Endodermal cell (in vitro differentiated cells): ENCODE results near the gene ZNF385D. TPM values are rescaled to one million over a fixed set of nuclear protein-coding genes. Genes with fewer than 3 reads are reported as not detected.

Experiments used
- DNase-seq: peaks from one replicate; pipeline ENCODE4 v3.0.0-alpha.2; 2017
- H3K27ac ChIP-seq: 2 replicates; pipeline ENCODE4 v1.5.1; 2013; ENCODE audit warnings: mild to moderate bottlenecking, low read depth, low read length, moderate library complexity
- H3K27me3 ChIP-seq: 2 replicates; pipeline ENCODE4 v1.6.1; 2013; ENCODE audit warnings: mild to moderate bottlenecking, low read length, moderate library complexity; ENCODE audit not compliant: insufficient read depth, control insufficient read depth, poor library complexity, severe bottlenecking
- H3K36me3 ChIP-seq: 2 replicates; pipeline ENCODE4 v1.7.0; 2013; ENCODE audit warnings: mild to moderate bottlenecking, low read length, moderate library complexity; ENCODE audit not compliant: control insufficient read depth, insufficient read depth
- H3K4me1 ChIP-seq: one replicate; pipeline ENCODE4 v1.7.0; 2013; ENCODE audit warnings: low read length; ENCODE audit not compliant: control insufficient read depth, insufficient read depth
- H3K4me3 ChIP-seq: 2 replicates; pipeline ENCODE4 v1.5.1; 2013; ENCODE audit warnings: mild to moderate bottlenecking, low read length, moderate library complexity
- H3K9ac ChIP-seq: 2 replicates; pipeline ENCODE4 v1.6.1; 2013; ENCODE audit warnings: mild to moderate bottlenecking, low read length, moderate library complexity; ENCODE audit not compliant: poor library complexity, severe bottlenecking; ENCODE audit errors: extremely low read depth
- H3K9me3 ChIP-seq: 2 replicates; pipeline ENCODE4 v1.6.1; 2013; ENCODE audit warnings: mild to moderate bottlenecking, low read length, moderate library complexity; ENCODE audit not compliant: control insufficient read depth
- H3K27ac Mint-ChIP-seq: 2 replicates; pipeline ENCODE4 v1.8.0; 2020; ENCODE audit warnings: mixed read lengths
- H3K27me3 Mint-ChIP-seq: 2 replicates; pipeline ENCODE4 v1.8.0; 2021; ENCODE audit warnings: mild to moderate bottlenecking, mixed read lengths; ENCODE audit not compliant: insufficient read depth
- H3K36me3 Mint-ChIP-seq: 2 replicates; pipeline ENCODE4 v1.8.0; 2020; ENCODE audit warnings: low read depth, mixed read lengths
- H3K4me1 Mint-ChIP-seq: 2 replicates; pipeline ENCODE4 v1.8.0; 2020; ENCODE audit warnings: mixed read lengths
- H3K4me3 Mint-ChIP-seq: 2 replicates; pipeline ENCODE4 v1.8.0; 2020; ENCODE audit warnings: mild to moderate bottlenecking, moderate library complexity, mixed read lengths
- H3K9me3 Mint-ChIP-seq: 2 replicates; pipeline ENCODE4 v1.8.0; 2020; ENCODE audit warnings: mild to moderate bottlenecking, mixed read lengths
- WGBS, 2 experiments: methylation state at CpG; one replicate each; pipeline versions ENCODE4 v1.1.5 to v1.1.7; 2013; ENCODE audit warnings: missing lambda C conversion rate in 2 of 2, mixed read lengths in 1 of 2; ENCODE audit not compliant: insufficient coverage in 1 of 2, insufficient read length in 1 of 2; 5-methylcytosine and 5-hydroxymethylcytosine counted together
- total RNA-seq, 2 donors: library from RNA; stranded (reverse); fragmentation: NEBNext Ultra II Directional in 1 of 2; extraction: Animal tissue kit (Norgen Biotek cat#: 25700) in 1 of 2; gene quantifications; 2 replicates in 1 of 2; 3 replicates in 1 of 2; pipeline ENCODE4 v1.2.1, GENCODE V29; 2021
- TF ChIP-seq, protein P1 (sequence below): fragments of 200-600 bp; sonication (generic); conservative IDR thresholded peaks from 2 replicates; pipeline ENCODE4 v1.5.0; 2021; ENCODE audit warnings: antibody characterized with exemption, mild to moderate bottlenecking

Gene ZNF385D
- total RNA-seq, 2 donors from 2014 or later: 1.1 to 3.7 TPM

DNA sequence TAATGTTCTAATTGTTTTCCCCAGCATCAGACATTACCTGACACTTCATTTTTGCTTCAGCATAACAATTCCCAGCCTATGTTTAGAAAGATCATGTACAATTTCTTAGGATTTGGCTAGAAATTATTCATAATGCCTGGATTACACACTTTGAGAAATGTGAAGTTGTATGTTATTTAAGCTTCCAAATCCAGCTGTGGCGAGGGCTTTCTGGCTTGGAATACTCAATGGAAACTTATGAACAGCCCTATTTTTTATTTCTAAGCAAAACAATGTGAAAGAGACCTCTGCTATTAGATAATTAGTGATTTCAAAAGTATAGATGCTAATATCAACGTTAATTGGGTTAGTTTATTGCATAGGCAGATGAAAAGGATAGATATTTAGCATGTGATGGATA lies 341.6 kb downstream of the ZNF385D start:
- no peaks in the 10 kb centered on the region for H3K4me1 ChIP-seq
- Mint-ChIP-seq H3K9me3 (peaks cover 5% of the 10 kb centered on the region), H3K27me3 (no peaks in the 10 kb centered on the region), H3K4me1 (no peaks in the 10 kb centered on the region), H3K36me3 (no peaks in the 10 kb centered on the region), H3K27ac (no peak overlapping the region), H3K4me3 (no peak overlapping the region)
- no peak for DNase-seq
- H3K27me3 ChIP-seq: no peaks in the 10 kb centered on the region
- H3K36me3 ChIP-seq: no peaks in the 10 kb centered on the region
- whole genome bisulfite sequencing, 2 experiments: 83 to 87% methylated on average over 2 of the region's 2 CpGs
- H3K9ac ChIP-seq: no peak overlapping the region
- H3K4me3 ChIP-seq: no peak overlapping the region
- no peaks in the 10 kb centered on the region for H3K9me3 ChIP-seq
- H3K27ac ChIP-seq: no peak overlapping the region
- TF ChIP-seq, protein P1, sequence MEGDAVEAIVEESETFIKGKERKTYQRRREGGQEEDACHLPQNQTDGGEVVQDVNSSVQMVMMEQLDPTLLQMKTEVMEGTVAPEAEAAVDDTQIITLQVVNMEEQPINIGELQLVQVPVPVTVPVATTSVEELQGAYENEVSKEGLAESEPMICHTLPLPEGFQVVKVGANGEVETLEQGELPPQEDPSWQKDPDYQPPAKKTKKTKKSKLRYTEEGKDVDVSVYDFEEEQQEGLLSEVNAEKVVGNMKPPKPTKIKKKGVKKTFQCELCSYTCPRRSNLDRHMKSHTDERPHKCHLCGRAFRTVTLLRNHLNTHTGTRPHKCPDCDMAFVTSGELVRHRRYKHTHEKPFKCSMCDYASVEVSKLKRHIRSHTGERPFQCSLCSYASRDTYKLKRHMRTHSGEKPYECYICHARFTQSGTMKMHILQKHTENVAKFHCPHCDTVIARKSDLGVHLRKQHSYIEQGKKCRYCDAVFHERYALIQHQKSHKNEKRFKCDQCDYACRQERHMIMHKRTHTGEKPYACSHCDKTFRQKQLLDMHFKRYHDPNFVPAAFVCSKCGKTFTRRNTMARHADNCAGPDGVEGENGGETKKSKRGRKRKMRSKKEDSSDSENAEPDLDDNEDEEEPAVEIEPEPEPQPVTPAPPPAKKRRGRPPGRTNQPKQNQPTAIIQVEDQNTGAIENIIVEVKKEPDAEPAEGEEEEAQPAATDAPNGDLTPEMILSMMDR: no peak

DNA sequence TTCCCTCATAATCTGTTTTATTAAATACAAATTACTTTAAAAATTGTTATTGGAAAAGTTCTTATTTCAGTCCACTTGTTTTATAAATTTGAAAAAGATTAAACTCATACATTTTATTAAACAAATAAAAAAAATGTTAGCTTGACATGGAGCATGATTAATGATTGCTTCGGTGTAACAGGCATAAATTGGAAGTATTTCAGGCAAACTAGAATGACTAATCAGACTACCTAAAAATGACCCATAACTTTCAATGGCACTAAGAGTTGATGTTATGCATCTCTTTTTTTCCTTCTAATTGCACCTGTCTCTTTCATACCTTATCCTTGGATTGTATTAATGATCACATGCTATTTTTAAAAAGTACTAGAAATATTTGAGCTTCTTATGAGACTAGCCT lies 343.3 kb downstream of the ZNF385D start:
- Mint-ChIP-seq H3K36me3 (no peaks in the 10 kb centered on the region), H3K4me3 (no peak overlapping the region), H3K4me1 (no peaks in the 10 kb centered on the region), H3K27ac (no peak overlapping the region), H3K27me3 (no peaks in the 10 kb centered on the region), H3K9me3 (peaks cover 5% of the 10 kb centered on the region)
- DNase-seq: no peak
- Histone ChIP-seq H3K4me3 (no peak overlapping the region), H3K4me1 (no peaks in the 10 kb centered on the region), H3K27ac (no peak overlapping the region), H3K36me3 (no peaks in the 10 kb centered on the region), H3K9ac (no peak overlapping the region), H3K9me3 (no peaks in the 10 kb centered on the region), H3K27me3 (no peaks in the 10 kb centered on the region)
- 57% methylated on average over 1 of the region's 1 CpG; no CpG with 5 or more reads in 1 of the 2 experiments for WGBS, 2 experiments
- TF ChIP-seq, protein P1: no peak

DNA sequence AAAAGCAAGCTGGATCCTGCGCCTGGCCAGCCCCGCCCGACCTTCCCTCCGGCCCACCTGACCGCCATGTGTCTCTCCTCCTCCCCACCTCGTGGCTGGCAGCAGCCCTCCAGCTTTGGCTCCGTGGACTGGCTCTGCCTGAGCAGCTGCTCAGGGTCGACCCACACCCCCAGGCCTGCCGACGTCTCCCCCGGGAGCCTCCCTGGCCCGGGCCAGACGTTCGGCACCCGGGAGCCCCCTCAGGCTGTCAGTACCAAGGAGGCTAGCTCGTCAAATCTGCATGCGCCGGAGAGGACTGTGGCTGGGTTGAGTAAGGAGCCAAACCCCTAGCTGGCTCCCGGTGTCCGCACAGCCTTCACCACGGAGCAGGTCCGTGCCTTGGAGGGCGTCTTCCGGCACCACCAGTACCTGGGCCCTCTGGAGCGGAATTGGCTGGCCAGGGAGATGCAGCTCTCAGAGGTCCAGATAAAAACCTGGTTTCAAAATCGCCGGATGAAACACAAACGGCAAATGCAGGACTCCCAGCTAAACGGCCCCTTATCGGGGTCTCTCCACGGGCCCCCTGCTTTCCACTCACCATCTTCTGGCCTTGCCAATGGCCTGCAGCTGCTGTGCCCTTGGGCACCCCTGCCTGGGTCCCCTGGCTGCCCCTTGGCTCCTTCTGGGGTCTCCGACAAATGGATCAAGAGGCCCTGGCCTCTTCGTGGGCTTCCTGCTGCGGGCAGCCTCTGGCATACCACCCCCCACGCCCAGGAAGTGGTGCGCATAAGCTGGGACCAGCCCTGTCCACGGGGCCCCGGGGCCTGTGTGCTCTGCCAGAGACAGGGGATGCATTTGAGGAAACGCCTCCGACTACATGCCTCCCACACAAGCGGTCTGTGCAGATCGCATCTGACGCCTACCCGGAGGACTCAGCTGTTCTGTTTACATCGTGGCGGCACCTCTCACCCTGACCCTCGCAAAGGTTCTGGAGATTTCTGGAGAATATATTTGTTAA lies 345.0 kb downstream of the ZNF385D start:
- Histone ChIP-seq H3K27ac (no peak overlapping the region), H3K27me3 (no peaks in the 10 kb centered on the region), H3K9me3 (no peaks in the 10 kb centered on the region), H3K4me1 (no peaks in the 10 kb centered on the region), H3K4me3 (no peak overlapping the region), H3K9ac (no peak overlapping the region), H3K36me3 (no peaks in the 10 kb centered on the region)
- TF ChIP-seq, protein P1: no peak
- Mint-ChIP-seq H3K36me3 (no peaks in the 10 kb centered on the region), H3K27ac (no peak overlapping the region), H3K9me3 (peaks cover 5% of the 10 kb centered on the region), H3K4me1 (no peaks in the 10 kb centered on the region), H3K27me3 (no peaks in the 10 kb centered on the region), H3K4me3 (no peak overlapping the region)
- no peak for DNase-seq
- 92 to 93% methylated on average over 17 to 47 of the region's 47 CpGs for WGBS, 2 experiments
